Tibial nerve (tissue), 3 donors: ENCODE measurements around the gene SCAND1.

Experiments used
- EP300 ChIP-seq, 2 donors: sonication (generic); formaldehyde crosslinking; IDR thresholded peaks; one replicate each; pipeline ENCODE4 v1.6.1; 2017; ENCODE audit warnings: antibody characterized with exemption in 2 of 2, mild to moderate bottlenecking in 1 of 2
- POLR2A ChIP-seq, 2 donors: fragments of 450-650 bp; IDR thresholded peaks; one replicate each; pipeline ENCODE4 v1.6.1; 2017; ENCODE audit warnings: antibody characterized with exemption in 2 of 2, mild to moderate bottlenecking in 2 of 2, moderate library complexity in 2 of 2

GRCh38 chr20:35967979-35968640, 13.8 kb upstream of the SCAND1 start, which contains the start of gene CNBD2:
- no peak for TF ChIP-seq EP300 (IDR thresholded peaks at IDR 0.05)
- TF ChIP-seq POLR2A (IDR thresholded peaks at IDR 0.05) = no peak
